Activated naive CD4-positive, alpha-beta T cell treated with anti-CD3 and anti-CD28 coated beads for 36 hours (primary cell): ENCODE results near the gene CORO2B. TPM values are rescaled to one million over a fixed set of nuclear protein-coding genes. Genes with fewer than 3 reads are reported as not detected.
"Not testable (repeated sequence)": the region's sequence is repeated elsewhere in the genome, so short reads cannot be mapped to it uniquely, and the experiment has no call there.

Source experiments
- CTCF ChIA-PET: fragments of 350-600 bp; sonication (Branson Sonifier 250); formaldehyde crosslinking; loops from one replicate; lab custom pipeline; 2021; ENCODE audit warnings: antibody characterized with exemption; lab: Charles Lee
- DNase-seq: peaks from one replicate; pipeline ENCODE4 v3.0.0-alpha.2; 2020
- H3K27ac Mint-ChIP-seq: one replicate; pipeline ENCODE4 v1.8.0; 2021; ENCODE audit warnings: mild to moderate bottlenecking, mixed read lengths
- H3K27me3 Mint-ChIP-seq: one replicate; pipeline ENCODE4 v1.8.0; 2021; ENCODE audit warnings: low read depth, mixed read lengths
- H3K36me3 Mint-ChIP-seq: one replicate; pipeline ENCODE4 v1.8.0; 2021; ENCODE audit warnings: low read depth, mixed read lengths
- H3K4me1 Mint-ChIP-seq: one replicate; pipeline ENCODE4 v1.8.0; 2021; ENCODE audit warnings: low read depth, mixed read lengths
- H3K4me3 Mint-ChIP-seq: one replicate; pipeline ENCODE4 v1.8.0; 2021; ENCODE audit warnings: mild to moderate bottlenecking, moderate library complexity, mixed read lengths
- H3K9me3 Mint-ChIP-seq: one replicate; pipeline ENCODE4 v1.8.0; 2021; ENCODE audit warnings: mixed read lengths
- intact Hi-C: fragments of 100-400 bp; cut with micrococcal nuclease; formaldehyde crosslinking; loops from one replicate; pipeline ENCODE4 v1.15.1; 2023
- total RNA-seq, 2 experiments: library from RNA; stranded (reverse); gene quantifications; one replicate each; pipeline ENCODE4 v1.2.3, GENCODE V29; 2021

The CORO2B gene
- total RNA-seq, 2 experiments from 2014 or later, result not detected

DNA sequence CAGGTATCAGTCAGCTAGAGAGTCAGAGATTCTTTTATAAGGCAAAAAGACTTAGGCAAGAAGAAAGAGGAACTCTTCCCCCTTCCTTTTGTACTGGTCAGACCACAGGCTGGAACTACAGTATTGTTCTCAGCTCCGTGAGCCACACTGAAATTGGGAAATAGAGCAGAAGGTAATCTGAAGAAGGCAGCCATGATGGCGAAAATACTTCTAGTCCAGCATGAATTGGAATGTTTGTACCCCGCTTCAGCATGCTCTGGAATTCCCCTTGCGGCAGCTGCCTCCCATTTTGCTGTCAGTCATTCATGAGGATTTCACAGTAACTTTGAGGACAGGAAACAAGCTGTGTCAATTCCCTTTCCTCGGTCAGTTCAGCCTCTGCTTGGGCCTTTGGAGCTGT lies 96.2 kb downstream of the CORO2B start:
- intact Hi-C loops, result loop anchor here (1.0 to 2.0 kb wide), 4 partner anchors 116 to 369 kb away; no protein-coding TSS in a partner anchor

DNA sequence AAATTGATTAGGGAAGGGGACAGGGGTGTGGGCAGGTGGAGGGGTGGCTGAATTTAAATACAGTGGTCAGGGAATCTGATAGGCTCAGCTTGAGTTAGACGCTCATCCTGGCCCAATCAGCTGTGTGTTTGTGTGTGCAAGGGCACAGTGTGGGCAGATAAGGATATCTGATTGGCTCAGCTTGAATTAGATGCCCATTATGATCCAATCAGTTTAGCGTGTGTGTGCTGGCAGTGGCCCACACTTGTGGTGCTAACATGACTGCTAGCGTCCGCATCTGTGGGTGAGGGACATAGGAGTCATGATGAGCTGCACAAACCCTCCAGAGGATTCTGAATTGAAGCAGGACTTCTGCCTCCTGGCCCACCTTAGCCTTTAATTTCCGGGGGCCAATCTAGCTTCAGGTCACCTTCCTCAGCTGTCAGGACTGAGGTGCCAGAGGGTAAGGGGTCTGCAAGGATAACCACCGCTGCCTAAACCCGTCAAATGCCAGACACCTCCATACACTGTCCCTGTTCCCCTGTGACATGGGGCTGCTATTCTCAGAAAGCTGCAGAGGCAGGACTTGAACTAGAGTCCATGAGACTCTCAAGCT lies 97.3 kb downstream of the CORO2B start:
- H3K27ac Mint-ChIP-seq, result no peak overlapping the region
- intact Hi-C loops, result no loop called here
- DNase-seq, result no peak
- no peaks in the 10 kb centered on the region for H3K9me3 Mint-ChIP-seq
- H3K4me1 Mint-ChIP-seq, result peaks cover 3% of the 10 kb centered on the region
- H3K4me3 Mint-ChIP-seq, result no peak overlapping the region
- CTCF ChIA-PET, result interaction anchor here (0.8 to 9.8 kb wide), 7 partner anchors 26 to 370 kb away, joined by 3 to 184 read pairs (median 8); no protein-coding TSS in a partner anchor
- H3K36me3 Mint-ChIP-seq, result no peaks in the 10 kb centered on the region
- peaks cover 11% of the 10 kb centered on the region for H3K27me3 Mint-ChIP-seq

More for the DNA sequence above, 96.2 kb downstream of the CORO2B start:
- CTCF ChIA-PET, result interaction anchor here (0.6 to 9.8 kb wide), 13 partner anchors 9 to 369 kb away, joined by 3 to 184 read pairs (median 8); no protein-coding TSS in a partner anchor
- no peaks in the 10 kb centered on the region for H3K36me3 Mint-ChIP-seq
- no peak overlapping the region for H3K4me3 Mint-ChIP-seq
- DNase-seq, result no peak
- H3K4me1 Mint-ChIP-seq, result peaks cover 3% of the 10 kb centered on the region
- no peaks in the 10 kb centered on the region for H3K9me3 Mint-ChIP-seq
- no peak overlapping the region for H3K27ac Mint-ChIP-seq
- H3K27me3 Mint-ChIP-seq, result peaks cover 11% of the 10 kb centered on the region

DNA sequence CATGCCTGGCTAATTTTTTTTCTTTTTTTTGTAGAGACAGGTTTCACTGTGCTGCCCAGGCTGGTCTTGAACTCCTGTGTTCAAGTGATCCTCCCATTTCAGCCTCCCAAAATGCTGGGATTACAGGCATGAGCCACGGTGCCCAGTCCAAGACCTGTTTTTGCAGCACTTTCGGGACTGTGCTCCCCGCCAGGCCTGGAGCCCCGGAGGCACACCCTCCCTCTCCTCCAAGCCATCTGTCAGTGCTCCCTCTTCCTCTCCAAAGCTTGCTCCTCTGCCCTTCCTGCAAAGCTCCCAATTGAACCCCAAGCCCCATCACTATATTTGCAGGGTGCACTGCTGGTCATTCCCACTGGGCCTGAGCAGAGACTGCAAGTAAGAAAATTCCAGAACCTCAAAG lies 98.1 kb downstream of the CORO2B start:
- Mint-ChIP-seq H3K27me3 (peaks cover 5% of the 10 kb centered on the region), H3K36me3 (no peaks in the 10 kb centered on the region), H3K4me3 (no peak overlapping the region), H3K27ac (no peak overlapping the region), H3K9me3 (no peaks in the 10 kb centered on the region), H3K4me1 (peaks cover 3% of the 10 kb centered on the region)
- CTCF ChIA-PET, result interaction anchor here (0.9 to 9.8 kb wide), 3 partner anchors 76 to 124 kb away, joined by 3 to 184 read pairs (median 3); no protein-coding TSS in a partner anchor
- intact Hi-C loops, result no loop called here
- no peak for DNase-seq

DNA sequence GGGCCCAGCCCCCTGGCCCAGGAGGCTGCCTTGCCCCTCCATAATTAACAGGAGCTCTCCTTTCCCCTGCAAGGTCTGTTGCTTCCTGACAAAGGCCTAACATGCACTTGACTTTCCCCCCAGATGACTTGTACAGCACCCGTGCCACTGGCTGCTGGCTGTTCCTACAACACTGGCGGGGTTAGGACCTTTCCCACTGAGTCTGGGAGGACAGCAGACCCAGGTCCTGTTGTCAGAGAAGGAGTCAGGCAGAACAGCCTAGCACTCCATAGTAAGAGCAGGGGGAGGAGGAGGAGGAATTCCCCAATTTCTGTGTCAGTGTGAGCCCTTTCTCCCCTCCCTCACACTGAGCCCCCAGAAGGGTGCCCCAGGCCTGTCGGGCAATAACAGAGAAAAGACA lies 99.2 kb downstream of the CORO2B start:
- intact Hi-C loops, result no loop called here
- H3K9me3 Mint-ChIP-seq, result no peaks in the 10 kb centered on the region
- peaks cover 3% of the 10 kb centered on the region for H3K27me3 Mint-ChIP-seq
- no peak overlapping the region for H3K27ac Mint-ChIP-seq
- no peaks in the 10 kb centered on the region for H3K36me3 Mint-ChIP-seq
- no peak overlapping the region for H3K4me3 Mint-ChIP-seq
- DNase-seq, result no peak
- H3K4me1 Mint-ChIP-seq, result peaks cover 3% of the 10 kb centered on the region
- CTCF ChIA-PET, result interaction anchor here (0.6 to 9.8 kb wide), 3 partner anchors 43 to 125 kb away, joined by 4 to 184 read pairs (median 5); no protein-coding TSS in a partner anchor

DNA sequence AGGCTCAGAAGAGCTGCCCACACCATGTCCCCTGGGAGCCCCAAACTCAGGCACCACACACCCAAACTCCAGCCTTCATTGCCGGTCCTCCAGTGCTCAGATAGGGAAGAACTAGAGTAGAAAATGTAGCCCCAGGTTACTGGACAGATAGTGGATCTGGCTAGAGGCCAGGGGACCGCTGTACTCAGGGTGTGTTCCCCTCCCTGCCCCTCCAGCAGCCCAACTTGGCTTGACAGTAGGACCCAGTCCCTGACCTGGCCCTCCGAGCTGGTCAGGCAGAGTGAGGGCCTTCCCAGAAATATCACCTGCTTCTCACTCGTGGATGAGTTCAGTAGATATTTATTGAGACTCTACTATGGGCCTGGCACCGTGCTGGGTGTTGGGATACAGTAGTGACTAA lies 100.0 kb downstream of the CORO2B start:
- H3K4me3 Mint-ChIP-seq, result no peak overlapping the region
- no peak overlapping the region for H3K27ac Mint-ChIP-seq
- CTCF ChIA-PET, result interaction anchor here (0.6 to 9.8 kb wide), 4 partner anchors 28 to 126 kb away, joined by 4 to 184 read pairs (median 5); no protein-coding TSS in a partner anchor
- H3K36me3 Mint-ChIP-seq, result no peaks in the 10 kb centered on the region
- DNase-seq, result no peak
- peaks cover 2% of the 10 kb centered on the region for H3K27me3 Mint-ChIP-seq
- peaks cover 3% of the 10 kb centered on the region for H3K4me1 Mint-ChIP-seq
- H3K9me3 Mint-ChIP-seq, result no peaks in the 10 kb centered on the region
- intact Hi-C loops, result no loop called here

DNA sequence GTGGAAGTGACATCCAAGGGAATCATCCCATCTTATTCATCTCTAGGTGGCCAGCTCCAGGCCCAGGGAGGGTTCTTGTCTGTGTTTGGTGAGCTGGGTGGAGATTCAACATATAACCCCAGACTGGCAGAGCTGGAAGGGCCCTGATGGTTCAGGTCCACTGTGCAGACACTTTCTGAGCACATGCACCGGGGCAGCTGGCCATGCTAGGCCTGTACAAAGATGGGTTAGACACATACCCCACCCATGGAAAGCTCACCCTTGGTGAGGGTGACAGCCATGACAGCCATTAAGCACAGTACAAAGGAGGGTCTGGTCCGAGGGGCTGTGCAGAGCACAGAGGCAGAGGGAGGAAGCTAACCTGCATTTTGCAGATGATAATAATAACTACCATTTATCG lies 100.4 kb downstream of the CORO2B start:
- H3K36me3 Mint-ChIP-seq, result no peaks in the 10 kb centered on the region

DNA sequence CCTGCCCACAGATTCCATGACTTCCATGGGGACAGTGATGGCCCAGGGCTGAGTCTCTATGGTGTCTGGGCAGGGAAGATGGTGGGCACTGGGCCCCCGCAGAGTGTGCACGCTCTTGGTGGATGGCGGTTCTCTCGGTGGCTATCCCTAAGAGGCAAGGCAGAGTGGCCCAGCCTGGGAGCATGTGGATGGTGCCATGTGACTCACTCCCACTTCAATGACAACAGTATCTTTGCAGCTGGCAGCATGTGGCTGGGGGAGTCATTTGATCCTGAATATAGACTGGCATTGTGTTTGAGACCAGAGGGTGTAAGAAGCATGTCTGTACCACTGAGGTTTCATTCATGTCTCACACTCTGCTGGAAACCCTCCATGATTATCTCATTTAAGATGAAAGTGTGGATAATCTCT lies 101.2 kb downstream of the CORO2B start:
- Mint-ChIP-seq H3K4me1 (no peaks in the 10 kb centered on the region), H3K36me3 (no peaks in the 10 kb centered on the region), H3K9me3 (no peaks in the 10 kb centered on the region), H3K27me3 (no peaks in the 10 kb centered on the region), H3K27ac (no peak overlapping the region), H3K4me3 (no peak overlapping the region)
- CTCF ChIA-PET, result interaction anchor here (1.3 kb wide), 1 partner anchor 130 kb away, joined by 6 read pairs; no protein-coding TSS in a partner anchor
- intact Hi-C loops, result no loop called here
- no peak for DNase-seq

More for the DNA sequence above, 100.4 kb downstream of the CORO2B start:
- H3K27ac Mint-ChIP-seq, result no peak overlapping the region
- CTCF ChIA-PET, result interaction anchor here (1.0 to 9.8 kb wide), 3 partner anchors 28 to 129 kb away, joined by 5 to 184 read pairs (median 6); no protein-coding TSS in a partner anchor
- intact Hi-C loops, result no loop called here
- H3K4me3 Mint-ChIP-seq, result no peak overlapping the region
- H3K9me3 Mint-ChIP-seq, result no peaks in the 10 kb centered on the region
- H3K27me3 Mint-ChIP-seq, result no peaks in the 10 kb centered on the region
- no peak for DNase-seq
- no peaks in the 10 kb centered on the region for H3K4me1 Mint-ChIP-seq

DNA sequence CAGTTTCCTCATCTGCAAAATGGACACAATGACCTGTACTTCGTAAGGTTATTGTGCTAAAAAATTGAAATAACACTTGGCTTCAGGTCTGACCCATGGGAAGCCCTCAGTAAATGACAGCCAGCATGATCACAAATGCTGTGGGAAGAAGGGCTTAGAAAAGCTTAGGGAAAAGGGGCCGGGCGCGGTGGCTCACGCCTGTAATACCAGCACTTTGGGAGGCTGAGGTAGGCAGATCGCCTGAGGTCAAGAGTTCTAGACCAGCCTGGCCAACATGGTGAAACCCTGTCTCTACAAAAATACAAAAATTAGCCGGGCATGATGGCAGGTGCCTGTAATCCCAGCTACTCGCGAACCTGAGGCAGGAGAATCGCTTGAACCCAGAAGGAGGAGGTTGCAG lies 102.0 kb downstream of the CORO2B start:
- H3K27ac Mint-ChIP-seq, H3K27me3 Mint-ChIP-seq, intact Hi-C loops, H3K36me3 Mint-ChIP-seq, DNase-seq, H3K9me3 Mint-ChIP-seq, H3K4me1 Mint-ChIP-seq, H3K4me3 Mint-ChIP-seq: not testable (repeated sequence)
- CTCF ChIA-PET, result interaction anchor here (0.6 kb wide), 1 partner anchor 246 kb away, joined by 5 read pairs; no protein-coding TSS in a partner anchor

DNA sequence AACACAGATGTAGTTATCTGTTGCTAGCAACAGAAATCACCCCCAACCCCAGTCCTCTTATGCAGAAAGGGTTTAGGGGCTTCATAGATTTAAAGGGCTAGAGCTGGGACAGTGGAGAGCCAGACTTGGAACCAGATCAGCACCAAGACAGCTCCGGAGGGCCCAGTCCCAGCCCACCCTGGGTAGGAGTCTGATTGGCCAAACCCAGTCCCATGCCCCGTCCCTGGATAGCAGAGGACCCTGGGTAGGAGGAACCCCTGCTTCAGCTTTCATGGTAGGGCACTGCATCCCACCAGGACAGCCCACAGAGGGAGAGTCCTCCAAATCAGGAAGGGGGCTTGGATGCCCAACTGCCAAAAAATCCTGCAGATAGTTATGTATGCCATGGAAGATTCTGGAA lies 103.0 kb downstream of the CORO2B start:
- Mint-ChIP-seq H3K36me3 (no peaks in the 10 kb centered on the region), H3K27ac (no peak overlapping the region), H3K4me3 (no peak overlapping the region), H3K4me1 (no peaks in the 10 kb centered on the region), H3K27me3 (no peaks in the 10 kb centered on the region), H3K9me3 (no peaks in the 10 kb centered on the region)
- intact Hi-C loops, result no loop called here
- DNase-seq, result no peak
- CTCF ChIA-PET, result no interaction called here

DNA sequence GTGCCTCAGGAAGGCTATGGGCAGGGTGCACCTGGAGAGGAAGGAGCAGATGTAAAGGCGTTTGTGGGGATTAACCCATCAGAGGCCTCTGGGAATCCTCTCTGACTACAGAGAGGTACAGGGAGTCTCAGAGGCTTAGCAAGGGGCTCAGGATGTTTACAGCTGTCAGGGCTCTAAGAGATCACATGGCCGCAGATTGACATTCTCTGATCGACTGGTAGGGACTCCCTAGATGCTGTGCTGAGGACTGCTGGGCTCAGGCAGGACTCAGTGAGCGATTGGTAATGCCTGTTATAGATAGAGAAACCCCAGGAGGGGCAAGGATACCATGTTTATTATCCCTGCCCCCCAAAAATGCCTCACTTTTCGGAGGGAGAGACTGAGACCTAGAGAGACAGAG lies 103.5 kb downstream of the CORO2B start:
- CTCF ChIA-PET, result no interaction called here
- Mint-ChIP-seq H3K4me1 (no peaks in the 10 kb centered on the region), H3K36me3 (no peaks in the 10 kb centered on the region), H3K27ac (no peak overlapping the region), H3K4me3 (no peak overlapping the region), H3K27me3 (no peaks in the 10 kb centered on the region), H3K9me3 (no peaks in the 10 kb centered on the region)
- no peak for DNase-seq
- intact Hi-C loops, result no loop called here

DNA sequence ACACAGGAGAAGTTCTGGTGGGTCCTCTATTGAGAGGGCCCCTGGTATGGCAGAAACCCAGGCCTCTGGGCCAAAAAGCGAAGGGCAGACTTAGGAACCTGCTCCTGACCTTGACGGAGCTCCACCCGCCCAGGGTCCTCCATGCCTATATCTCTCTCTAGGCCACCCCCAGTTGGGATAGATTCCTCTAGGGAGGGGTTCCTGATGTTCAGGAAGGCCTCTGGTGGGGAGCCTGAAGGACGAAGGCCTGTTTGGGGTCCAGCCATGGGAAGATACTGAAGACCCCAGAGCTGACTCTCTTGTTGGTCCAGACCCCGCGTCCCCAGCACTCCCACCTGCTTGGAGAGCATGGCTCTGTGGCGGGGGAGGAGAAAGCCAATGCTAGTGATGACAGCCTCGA lies 104.2 kb downstream of the CORO2B start:
- no peaks in the 10 kb centered on the region for H3K4me1 Mint-ChIP-seq
- H3K9me3 Mint-ChIP-seq, result no peaks in the 10 kb centered on the region
- intact Hi-C loops, result no loop called here
- DNase-seq, result no peak
- H3K36me3 Mint-ChIP-seq, result no peaks in the 10 kb centered on the region
- H3K27ac Mint-ChIP-seq, result no peak overlapping the region
- CTCF ChIA-PET, result interaction anchor here (1.9 kb wide), 1 partner anchor 9 kb away, joined by 5 read pairs; no protein-coding TSS in a partner anchor
- no peaks in the 10 kb centered on the region for H3K27me3 Mint-ChIP-seq
- H3K4me3 Mint-ChIP-seq, result no peak overlapping the region

DNA sequence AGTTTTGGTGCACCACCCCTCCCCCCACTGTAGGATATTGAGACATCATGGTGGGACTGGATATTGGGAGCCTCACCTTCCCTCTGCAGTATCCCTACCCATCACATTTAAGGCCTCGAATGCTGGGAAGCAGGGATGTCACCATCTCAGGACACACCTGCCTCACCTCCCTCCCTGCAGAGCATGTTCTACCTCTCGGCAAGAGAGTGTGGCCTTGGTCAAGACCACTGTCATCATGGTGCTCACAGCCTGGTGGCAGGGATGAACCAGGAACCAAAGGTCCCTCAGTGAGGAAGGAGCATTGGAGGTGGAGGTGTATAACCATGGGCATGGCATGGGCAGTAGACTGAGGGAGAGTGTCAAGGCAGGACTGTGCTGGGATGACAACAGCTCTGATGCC lies 104.8 kb downstream of the CORO2B start:
- intact Hi-C loops, result no loop called here
- CTCF ChIA-PET, result interaction anchor here (1.1 to 1.9 kb wide), 2 partner anchors 10 to 129 kb away, joined by 3 to 5 read pairs; no protein-coding TSS in a partner anchor
- Mint-ChIP-seq H3K27me3 (no peaks in the 10 kb centered on the region), H3K4me3 (no peak overlapping the region), H3K4me1 (no peaks in the 10 kb centered on the region), H3K36me3 (no peaks in the 10 kb centered on the region), H3K9me3 (no peaks in the 10 kb centered on the region), H3K27ac (no peak overlapping the region)
- DNase-seq, result no peak
